Glomerular visceral epithelial cell (primary cell): ENCODE measurements around the gene PPT1.

Experiments used
- DNase-seq: peaks from one replicate; pipeline ENCODE4 v3.0.0-alpha.2; 2016; ENCODE audit errors: extremely low spot score

PPT1 gene

DNA sequence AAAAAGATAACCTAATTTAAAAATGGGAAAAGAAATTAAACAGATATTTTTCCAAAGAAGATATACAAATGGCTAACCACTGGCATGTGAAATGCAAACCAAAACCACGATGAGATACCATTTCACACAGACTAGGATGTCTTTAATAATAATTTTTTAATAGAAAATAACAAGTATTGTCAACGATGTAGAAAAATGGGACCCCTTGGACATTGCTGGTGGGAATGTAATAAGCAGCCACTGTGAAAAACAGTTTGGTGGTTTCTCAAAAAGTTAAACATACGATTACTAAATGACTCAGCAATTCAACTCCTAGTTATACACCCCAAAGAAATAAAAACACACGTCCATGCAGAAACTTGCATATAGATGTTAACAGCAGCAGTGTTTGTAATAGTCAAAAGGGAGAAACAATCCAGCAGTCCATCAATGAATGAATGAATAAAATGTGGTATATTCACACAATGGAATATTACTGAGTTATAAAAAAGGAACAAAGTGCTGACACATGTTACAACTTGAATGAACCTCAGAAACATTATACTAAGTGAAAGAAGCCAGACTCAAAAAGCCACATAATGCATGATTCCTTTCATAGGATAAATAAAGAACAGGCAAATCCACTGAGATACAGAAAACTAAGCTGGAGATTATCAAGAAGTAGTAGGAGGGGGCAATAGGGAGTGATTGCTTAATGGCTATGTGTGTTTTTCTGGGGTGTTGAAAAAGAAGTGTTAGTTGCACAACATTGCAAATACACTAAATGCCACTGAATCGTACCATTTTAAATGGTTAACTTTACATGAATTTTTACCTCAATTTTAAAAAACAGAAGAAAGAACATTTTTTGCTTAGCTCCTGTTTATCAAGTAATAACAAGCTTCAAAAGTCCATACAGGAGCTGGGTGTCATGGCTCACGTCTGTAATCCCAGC is 4.1 kb downstream of the PPT1 start:
- no peak for DNase-seq

DNA sequence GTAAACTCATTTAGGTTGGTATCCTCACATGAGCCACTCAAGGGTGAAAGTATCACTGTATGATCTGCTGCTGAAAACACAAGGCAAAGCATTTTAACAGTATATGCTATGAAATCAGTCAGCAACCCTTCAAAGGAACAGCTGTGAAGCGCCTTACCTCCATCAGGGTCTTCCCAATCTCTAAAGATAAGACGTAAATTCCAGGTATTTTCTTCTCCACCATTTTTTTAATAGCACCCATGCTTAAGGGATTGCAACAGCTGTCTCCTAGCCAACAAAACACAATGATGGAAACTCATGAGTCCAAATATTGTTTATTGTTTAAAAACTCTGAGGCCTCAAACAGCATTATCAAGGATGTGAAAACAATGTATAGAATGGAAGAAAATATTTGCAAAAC is 4.8 kb downstream of the PPT1 start:
- DNase-seq: no peak

DNA sequence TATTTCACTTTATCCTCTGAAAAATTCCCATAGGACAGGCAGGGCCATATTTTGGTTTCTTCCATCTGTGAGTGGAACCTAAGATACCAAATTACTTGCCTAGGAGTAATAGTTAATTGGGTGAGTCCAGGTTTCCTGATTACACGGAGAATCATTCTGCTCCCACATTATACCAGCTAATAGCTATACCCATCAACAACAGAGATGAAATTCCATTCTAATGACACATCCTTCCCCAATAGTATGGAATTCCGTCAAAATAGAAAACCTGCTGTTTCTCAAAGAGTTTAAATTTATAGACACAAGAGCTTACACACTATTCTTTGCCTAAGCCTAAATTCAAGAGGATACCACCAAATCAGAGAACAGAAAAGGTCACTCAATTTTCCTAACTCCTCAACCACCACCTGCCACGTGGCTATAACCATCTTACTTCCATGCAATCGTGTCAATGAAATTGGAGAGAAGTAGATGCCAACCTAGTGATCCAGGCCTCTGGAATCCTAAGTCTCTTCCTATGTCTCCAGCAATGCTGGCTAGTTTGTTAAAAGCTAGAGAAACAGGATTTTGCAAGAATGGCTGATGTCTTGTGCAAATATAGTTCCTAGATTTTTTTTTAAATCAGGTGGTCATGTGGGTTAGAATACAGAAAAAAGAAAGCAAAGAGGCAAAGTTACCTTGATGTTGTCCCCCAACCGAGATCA is 6.2 kb downstream of the PPT1 start:
- DNase-seq: no peak

DNA sequence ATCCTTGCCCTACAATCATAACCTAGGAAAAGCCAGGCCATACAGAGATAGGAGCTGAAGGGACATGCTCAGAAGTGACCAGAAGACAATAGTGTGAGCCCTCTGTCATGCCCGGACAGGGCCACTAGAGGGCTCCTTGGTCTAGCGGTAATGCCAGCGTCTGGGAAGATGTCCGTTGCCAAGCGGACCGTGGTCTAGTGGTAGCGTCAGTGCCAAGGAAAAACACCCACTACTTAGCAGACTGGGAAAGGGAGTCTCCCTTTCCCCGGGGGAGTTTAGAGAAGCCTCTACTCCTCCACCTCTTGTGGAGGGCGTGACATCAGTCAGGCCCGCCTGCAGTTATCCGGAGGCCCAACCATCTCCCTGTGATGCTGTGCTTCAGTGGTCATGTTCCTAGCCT is 12.3 kb downstream of the PPT1 start:
- peak; percentile 71 for DNase-seq

DNA sequence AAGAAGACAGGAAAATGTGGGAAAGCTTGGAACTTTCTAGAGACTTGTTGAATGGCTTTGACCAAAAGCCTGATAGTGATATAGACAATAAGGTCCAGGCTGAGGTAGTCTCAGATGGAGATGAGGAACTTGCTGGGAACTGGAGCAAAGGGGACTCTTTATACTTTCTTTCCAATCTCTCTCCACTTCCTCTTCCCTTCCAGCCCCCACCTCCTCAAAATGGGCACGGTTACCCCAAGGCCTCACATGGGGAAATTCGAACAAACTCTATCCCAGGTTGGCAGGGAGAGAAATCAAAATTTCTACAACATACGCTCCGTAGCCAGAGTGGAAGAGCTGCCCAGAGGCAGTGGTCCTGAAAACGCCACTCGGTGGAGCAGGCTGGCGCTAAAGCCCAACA is 15.2 kb downstream of the PPT1 start:
- DNase-seq: no peak

DNA sequence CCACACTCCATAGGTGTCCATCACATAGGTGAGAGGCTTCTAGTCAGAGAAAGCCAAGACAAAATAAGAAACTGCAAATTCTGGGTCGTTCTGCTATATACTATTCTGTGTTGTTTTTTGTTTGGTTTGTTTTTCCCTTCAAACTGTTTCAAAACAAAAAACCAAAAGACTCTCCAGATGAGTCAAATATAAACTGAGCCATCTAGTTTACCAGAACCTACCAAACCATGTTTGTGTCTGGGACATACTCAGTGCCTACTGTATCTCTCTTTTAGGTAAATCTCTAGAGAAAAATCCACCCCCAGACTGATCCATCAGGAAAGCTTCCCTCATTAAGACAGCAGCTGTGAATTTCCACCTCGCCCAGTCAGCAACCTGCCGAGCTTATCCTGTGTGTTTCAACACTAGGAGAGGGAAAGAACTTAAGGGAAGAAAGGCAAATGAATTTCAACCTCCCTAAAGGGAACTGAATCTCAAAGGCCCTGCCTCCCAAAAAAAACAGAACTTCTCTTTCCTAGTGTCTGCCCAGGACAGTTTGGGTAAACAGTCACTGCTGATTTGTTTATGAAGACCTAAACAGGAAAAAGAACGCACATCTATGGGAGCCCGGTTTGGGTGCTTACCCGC is 17.2 kb downstream of the PPT1 start:
- no peak for DNase-seq

DNA sequence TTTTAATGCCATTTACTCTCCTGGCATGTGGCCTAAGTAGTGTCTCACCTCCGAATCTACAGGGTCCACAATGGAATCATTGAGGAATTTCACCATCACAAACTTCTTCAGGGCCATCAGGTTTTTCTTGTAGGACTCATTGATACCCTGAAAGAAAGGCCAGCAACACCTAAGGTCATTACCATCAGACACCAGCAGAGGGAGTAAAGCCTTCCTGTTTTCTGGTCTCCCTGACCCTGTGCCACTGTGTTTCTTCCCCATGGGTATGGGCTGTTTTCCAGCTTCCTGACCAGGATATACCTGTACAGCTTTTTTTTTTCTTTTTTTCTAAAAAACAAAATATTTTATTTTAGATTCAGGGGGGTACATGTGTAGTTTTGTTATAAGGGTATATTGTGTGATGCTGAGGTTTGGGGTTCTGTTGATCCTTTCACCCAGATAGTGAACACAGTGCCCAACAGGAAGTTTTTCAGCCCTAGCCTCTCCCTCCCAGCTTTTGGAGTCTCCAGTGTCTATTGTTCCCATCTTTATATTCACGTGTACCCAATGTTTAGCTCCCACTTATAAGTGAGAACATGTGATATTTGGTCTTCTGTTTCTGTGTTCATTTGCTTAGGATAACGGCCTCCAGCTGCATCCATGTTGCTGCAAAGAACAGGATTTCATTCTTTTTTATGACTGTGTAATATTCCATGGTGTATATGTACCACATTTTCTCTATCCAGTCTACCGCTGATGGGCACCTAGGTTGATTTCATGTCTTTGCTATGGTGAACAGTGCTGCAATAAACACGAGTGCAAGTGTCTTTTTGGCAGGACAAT is 18.3 kb downstream of the PPT1 start:
- DNase-seq: peak; percentile 72

DNA sequence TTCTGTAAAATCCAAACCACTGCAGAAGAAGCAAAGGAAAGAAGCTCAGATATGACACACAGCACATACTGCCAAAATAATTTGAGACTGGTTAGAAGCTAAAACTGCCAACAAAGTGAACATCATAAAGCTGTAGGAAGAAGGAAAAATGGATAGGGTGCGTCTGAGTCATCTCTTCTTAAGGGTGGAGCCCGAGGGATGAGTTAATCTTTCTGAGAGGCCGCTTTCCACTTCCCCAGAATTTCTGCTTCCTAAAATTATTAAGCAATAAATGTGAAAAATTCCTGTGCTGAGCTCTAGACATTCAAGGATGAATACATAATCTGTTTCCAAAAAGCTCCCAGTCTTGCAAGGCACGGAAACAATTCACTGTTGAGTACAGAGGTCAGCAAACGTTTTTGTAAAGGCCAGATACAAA is 20.1 kb downstream of the PPT1 start:
- DNase-seq: peak; percentile 41

DNA sequence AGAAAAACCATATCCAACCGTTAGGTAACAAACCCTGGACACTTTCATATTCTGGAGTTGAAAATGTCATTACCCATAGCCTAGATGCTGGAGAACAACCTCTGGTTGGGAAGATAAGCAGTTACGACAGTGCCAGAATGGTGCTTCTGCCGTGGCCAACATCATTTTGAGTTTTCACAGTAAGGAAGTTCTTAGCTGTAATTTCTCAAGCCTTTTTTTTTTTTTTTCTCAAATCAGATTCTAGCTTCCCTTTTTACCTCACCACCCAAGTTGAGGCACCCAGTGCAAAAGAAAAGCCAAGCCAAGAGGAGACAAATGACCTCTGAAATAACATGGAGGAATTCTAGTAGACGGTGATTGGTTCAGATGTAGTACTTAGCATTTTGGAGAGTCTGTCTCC is 21.8 kb downstream of the PPT1 start:
- no peak for DNase-seq

DNA sequence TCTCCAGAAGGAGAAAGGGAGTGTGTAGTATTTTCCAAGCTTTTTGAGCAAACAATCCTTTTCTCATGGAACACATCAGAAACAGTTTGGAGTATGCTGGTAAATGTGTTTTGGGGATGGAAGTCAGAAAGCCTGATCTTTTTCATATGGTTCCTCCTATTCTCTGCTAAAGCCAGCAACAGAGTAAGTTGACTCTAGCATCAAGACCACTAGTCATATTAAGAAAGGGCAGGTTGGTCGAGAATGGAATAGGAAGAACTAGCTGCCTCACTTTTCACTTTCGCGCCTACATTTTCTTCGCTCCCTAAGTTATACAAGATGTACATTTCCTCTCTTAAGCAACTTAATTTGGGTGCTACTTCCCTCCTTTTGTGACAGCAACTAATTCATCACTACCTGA is 24.0 kb downstream of the PPT1 start:
- no peak for DNase-seq

DNA sequence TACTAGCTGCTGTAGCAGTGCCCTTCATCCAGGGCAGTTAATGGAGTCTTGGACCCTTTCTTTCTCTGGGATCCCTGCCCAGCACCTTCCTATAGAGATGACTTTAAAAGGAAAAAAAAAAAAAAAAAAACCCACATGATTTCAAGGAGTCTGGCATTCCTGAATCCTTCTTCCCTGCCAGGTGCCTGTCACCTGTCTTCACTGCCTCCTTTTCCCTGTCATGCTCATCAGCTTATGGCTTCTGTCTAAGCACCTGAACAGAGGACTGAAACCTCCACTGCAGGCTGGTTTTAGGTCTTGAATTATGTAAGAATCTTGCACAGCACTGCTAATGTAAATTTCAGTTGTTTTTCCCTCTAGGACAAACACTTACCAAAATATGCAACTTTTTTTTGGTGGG is 24.9 kb downstream of the PPT1 start:
- DNase-seq: no peak

DNA sequence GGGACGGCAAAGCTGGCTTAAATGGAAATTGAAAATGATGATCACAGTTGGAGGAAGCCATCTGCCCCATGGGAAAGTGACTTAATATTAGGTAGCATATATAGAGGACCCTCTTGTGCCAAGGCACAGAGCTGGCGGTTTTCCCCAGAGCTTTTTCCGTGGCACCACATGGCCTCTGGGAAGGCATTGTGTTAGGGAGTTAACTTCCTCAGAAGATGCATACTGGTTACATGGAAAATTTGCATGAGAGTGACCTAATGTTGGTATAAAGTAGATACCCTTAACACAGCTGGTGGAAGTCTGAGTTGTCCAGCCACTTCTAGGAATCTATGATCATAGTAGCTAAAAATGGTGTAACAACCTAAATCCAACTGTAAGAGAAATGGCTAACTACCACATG is 29.2 kb downstream of the PPT1 start:
- DNase-seq: no peak

DNA sequence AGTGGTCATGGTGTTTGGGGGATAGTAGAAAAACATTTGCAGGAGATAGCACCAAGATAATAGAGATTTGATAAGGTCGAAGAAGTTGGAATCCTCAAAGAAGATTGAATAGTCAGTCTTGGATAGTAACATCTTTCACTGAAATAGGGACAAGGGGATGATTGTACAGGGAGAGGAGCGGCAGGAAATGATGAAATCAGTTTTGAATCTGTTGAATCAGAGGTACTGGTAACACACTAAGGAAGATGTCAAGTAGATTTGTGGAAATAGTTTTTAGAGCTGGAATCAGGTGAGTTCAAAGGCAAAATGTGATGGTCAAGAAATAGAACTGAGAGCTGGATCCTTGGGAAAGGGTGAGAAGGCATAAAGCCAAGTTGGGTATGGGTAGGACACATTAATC is 30.0 kb downstream of the PPT1 start:
- DNase-seq: no peak

DNA sequence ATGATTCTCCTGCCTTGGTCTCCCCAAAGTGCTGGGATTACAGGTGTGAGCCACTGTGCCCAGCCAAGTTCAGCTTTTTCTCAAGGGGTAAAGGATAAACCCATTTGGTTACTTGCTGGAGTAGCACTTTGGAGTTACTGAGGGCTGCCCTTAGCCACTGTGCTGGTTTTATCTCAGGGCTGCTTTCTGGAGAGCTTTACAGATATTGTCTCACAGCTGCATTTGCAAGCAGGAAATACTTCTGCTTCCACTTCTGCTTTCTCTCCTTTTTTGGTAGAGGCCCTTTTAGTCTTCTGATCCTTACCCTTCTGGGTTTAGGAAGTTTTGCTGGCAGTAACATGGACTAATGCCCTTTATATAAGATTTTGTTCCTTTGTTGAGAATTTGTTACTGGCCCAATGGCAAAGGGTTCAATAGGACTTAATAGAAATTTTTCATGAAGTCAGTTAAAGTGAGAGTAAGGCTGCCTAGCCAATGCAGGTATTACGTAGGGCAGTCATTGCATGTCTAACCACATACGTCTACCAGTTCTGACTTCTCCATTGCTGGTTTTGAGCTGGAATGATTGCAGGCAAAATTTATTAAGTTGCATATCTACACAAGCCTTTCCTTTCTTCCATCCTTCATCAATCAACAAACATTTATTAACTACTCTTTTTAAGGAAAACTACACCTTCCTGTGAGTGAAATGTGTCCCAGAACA is 32.1 kb downstream of the PPT1 start:
- DNase-seq: no peak

DNA sequence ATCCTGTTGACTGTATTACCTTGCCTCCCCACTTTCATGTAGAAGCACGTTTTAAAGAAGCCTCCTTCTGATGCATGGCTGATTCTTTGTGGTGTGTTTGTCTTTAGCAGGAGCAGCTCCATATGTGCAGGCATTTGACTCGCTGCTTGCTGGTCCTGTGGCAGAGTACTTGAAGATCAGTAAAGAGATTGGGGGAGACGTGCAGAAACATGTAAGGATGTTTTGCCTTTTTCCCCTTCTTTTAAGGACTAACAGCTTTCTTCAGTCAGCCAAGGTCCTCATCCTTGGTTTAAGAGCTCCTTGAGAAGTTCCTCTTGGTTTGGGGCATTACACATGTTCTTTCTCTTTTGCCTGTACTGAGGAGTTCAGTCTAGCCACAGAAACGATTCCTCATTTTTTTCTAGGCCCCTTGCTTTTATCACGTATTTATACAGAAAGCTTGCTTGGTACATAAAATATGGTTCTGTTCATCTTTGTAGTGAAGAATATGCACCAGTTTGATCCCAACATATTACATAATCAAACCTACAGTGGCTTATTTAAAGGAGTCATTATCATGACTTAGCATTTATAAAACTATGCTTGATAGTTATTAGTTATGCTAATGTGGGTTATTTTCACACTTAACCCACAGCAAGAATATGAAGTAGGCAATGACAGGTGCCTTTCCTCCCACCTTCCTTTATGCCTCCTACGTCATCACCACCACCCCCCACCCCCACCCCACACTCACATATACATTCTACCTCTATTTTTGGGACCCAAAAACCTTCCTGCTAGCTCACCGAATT is 36.9 kb downstream of the PPT1 start:
- no peak for DNase-seq

DNA sequence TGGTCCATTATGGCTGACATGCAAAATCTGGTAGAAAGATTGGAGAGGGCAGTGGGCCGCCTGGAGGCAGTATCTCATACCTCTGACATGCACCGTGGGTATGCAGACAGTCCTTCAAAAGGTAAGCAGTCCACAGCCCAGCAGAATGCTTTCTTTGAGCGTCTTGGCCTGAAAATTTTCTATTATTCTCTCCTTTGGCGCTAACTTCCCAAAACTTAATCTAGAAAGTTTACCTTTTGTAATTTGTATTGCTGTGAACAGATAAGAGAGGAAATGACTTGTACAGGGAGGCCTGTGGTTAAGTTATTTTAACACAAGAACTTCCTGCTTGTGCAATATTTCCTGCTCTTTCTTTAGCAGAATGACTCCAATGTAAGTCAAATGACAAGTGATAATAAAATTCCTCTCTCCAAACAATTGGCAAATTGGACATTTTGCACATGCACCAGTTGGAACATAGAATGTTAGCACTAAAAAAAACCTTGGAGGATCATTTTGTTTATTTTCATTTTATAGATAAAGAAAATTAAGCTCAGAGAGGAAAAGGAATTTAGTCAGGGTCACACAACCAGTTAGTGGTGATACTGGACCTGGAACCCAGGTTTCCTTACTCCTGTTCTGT is 37.6 kb downstream of the PPT1 start:
- DNase-seq: no peak

DNA sequence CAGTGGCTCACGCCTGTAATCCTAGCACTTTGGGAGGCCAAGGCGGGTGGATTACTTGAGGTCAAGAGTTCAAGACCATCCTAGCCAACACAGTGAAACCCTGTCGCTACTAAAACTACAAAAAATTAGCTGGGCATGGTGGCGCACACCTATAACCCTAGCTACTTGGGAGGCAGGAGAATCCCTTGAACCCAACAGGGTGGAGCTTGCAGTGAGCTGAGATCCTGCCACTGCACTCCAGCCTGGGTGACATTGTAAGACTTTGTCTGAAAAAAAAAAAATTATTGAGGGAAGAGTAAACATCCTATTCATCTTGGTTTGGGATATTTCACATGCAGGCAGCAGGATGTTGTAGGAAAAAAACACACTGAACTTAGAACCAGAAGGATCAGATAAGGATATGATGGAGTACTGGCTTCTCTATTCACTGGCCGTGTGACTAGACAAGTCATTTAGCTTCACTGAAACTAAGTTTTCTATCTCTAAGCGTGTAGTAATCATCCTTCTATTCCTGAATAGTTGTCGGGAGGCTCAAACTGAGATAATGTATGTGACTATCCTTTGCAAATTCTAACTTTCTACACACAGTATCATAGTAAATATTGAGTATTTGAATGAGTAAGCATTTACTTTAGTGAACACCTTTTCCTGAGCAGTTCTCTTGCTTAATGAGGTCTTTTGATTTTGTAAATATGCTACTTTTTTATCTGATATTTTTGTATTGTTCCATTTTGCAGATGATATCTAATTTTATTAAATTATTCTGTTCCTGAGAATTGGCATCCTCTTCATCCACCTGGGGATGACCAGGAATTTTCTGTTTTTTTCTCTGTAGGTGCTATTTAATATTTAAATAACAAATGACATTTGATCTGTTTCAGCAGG is 38.4 kb downstream of the PPT1 start:
- DNase-seq: no peak

DNA sequence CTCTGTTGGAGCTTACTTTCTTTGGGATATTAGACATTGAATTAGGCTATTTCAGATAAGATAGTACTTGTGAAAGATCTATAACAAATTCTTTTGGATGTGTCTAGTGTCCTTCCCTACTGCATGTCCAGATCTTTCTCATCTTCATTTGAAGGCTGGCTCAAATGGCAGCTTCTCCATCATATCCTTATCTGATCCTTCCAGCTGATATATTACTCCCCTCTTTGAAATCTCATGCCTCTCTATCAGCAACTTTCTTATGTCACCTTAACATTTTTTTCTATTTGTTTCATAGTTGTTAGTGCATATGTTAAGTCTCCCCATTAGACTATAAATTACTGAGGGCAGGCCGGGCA is 39.0 kb downstream of the PPT1 start:
- DNase-seq: no peak
